Endothelial cell of umbilical vein (primary cell): ENCODE results near the gene MSX2. TPM values are rescaled to one million over a fixed set of nuclear protein-coding genes. Genes with fewer than 3 reads are reported as not detected.

Experiments used
- BruUV-seq: library from RNA; stranded (reverse); fragments of 400-500 nt; replicated peaks from 2 replicates; lab custom pipeline; 2021; lab: Mats Ljungman, UMichigan
- CTCF ChIA-PET: fragments of 300-600, 350-600 bp; sonication (Branson Sonifier 250); formaldehyde crosslinking; loops from one replicate; lab custom pipeline; 2021; ENCODE audit warnings: antibody characterized with exemption, inconsistent platforms; lab: Charles Lee
- POLR2A ChIA-PET: fragments of 300-600, 350-600 bp; sonication (Branson Sonifier 250); formaldehyde crosslinking; loops from one replicate; lab custom pipeline; 2021; ENCODE audit warnings: antibody characterized with exemption, inconsistent platforms; lab: Charles Lee
- DNase-seq: peaks from one replicate; pipeline ENCODE4 v3.0.0-alpha.2; 2011; ENCODE audit warnings: low read depth, low spot score
- FAIRE-seq: peaks from 2 replicates; lab custom pipeline; 2011; peaks lifted over from hg19 to GRCh38; lab: Jason Lieb, UNC
- H2AFZ ChIP-seq: 2 replicates; pipeline ENCODE4 v1.6.0; 2012; ENCODE audit warnings: low read depth, low read length, control low read depth, inconsistent platforms
- H3K27ac ChIP-seq: 2 replicates; pipeline ENCODE4 v1.5.1; 2011; ENCODE audit warnings: low read depth, mild to moderate bottlenecking, control low read depth, low read length, moderate library complexity; ENCODE audit not compliant: insufficient read depth
- H3K27me3 ChIP-seq, 2 experiments: 2 replicates each; pipeline versions ENCODE4 v1.6.0 to v1.6.1; 2011; ENCODE audit warnings: low read length in 2 of 2, mixed read lengths in 1 of 2; ENCODE audit not compliant: control insufficient read depth in 2 of 2, insufficient read depth in 2 of 2
- H3K36me3 ChIP-seq, 2 experiments: 2 replicates in 1 of 2; 3 replicates in 1 of 2; pipeline ENCODE4 v1.5.1; 2011; ENCODE audit warnings: low read length in 2 of 2, mild to moderate bottlenecking in 1 of 2, moderate library complexity in 1 of 2; ENCODE audit not compliant: control insufficient read depth in 2 of 2, insufficient read depth in 2 of 2; ENCODE audit errors: extremely low read depth in 1 of 2
- H3K4me1 ChIP-seq: 3 replicates; pipeline ENCODE4 v1.5.1; 2011; ENCODE audit warnings: mild to moderate bottlenecking, low read length; ENCODE audit not compliant: control insufficient read depth, insufficient read depth; ENCODE audit errors: extremely low read depth
- H3K4me2 ChIP-seq: 2 replicates; pipeline ENCODE4 v1.6.1; 2011; ENCODE audit warnings: low read length, control low read depth, mixed read lengths; ENCODE audit not compliant: insufficient read depth
- H3K4me3 ChIP-seq, 3 experiments: fragments of 200-600 bp in 1 of 3; sonication (generic), shearing (Covaris generic) in 1 of 3; replicated peaks in 1 of 3; 2 replicates each; pipeline ENCODE4 v1.5.1; 2011 to 2016; ENCODE audit warnings: control low read depth in 3 of 3, low read length in 3 of 3, mild to moderate bottlenecking in 2 of 3, inconsistent platforms in 1 of 3, low read depth in 1 of 3, moderate library complexity in 1 of 3; ENCODE audit not compliant: insufficient read depth in 1 of 3
- H3K79me2 ChIP-seq: 2 replicates; pipeline ENCODE4 v1.6.0; 2012; ENCODE audit warnings: low read length, inconsistent platforms; ENCODE audit not compliant: control insufficient read depth, insufficient read depth
- H3K9ac ChIP-seq: replicated peaks from 2 replicates; pipeline ENCODE3; 2011; ENCODE audit warnings: low read length, control low read depth; ENCODE audit not compliant: insufficient read depth; ENCODE audit errors: extremely low read depth
- H3K9me1 ChIP-seq: replicated peaks from 3 replicates; pipeline ENCODE4 v1.6.0; 2011; ENCODE audit warnings: mild to moderate bottlenecking, low read length; ENCODE audit not compliant: control insufficient read depth, insufficient read depth; ENCODE audit errors: extremely low read depth
- H3K9me3 ChIP-seq: replicated peaks from 2 replicates; pipeline ENCODE4 v1.5.1; 2012; ENCODE audit warnings: low read length, inconsistent platforms; ENCODE audit not compliant: control insufficient read depth, insufficient read depth
- H4K20me1 ChIP-seq: replicated peaks from 2 replicates; pipeline ENCODE3; 2011; ENCODE audit warnings: mild to moderate bottlenecking, low read length; ENCODE audit not compliant: control insufficient read depth, insufficient read depth; ENCODE audit errors: extremely low read depth
- EZH2 ChIP-seq: IDR thresholded peaks from 2 replicates; pipeline ENCODE4 v1.6.1; 2012; ENCODE audit warnings: borderline replicate concordance, low read depth, mild to moderate bottlenecking, moderate library complexity, low read length, inconsistent platforms; ENCODE audit not compliant: severe bottlenecking
- FOS ChIP-seq: IDR thresholded peaks from 2 replicates; pipeline ENCODE4 v1.6.1; 2011; ENCODE audit warnings: mild to moderate bottlenecking, low read length, moderate library complexity, borderline replicate concordance; ENCODE audit not compliant: insufficient read depth
- GATA2 ChIP-seq: IDR thresholded peaks from 2 replicates; pipeline ENCODE4 v1.7.0; 2011; ENCODE audit warnings: low read depth, mild to moderate bottlenecking, moderate library complexity, mixed read lengths, low read length; ENCODE audit not compliant: insufficient read length, insufficient read depth
- JUN ChIP-seq: IDR thresholded peaks from 2 replicates; pipeline ENCODE4 v1.6.1; 2011; ENCODE audit warnings: borderline replicate concordance, low read depth; ENCODE audit not compliant: insufficient read length, insufficient read depth
- MAX ChIP-seq: IDR thresholded peaks from 2 replicates; pipeline ENCODE4 v1.6.1; 2011; ENCODE audit not compliant: insufficient read depth, insufficient read length
- MYC ChIP-seq: IDR thresholded peaks from one replicate; pipeline ENCODE4 v1.6.1; 2011; ENCODE audit warnings: mild to moderate bottlenecking, low read depth, low read length
- POLR2A ChIP-seq: IDR thresholded peaks from 2 replicates; pipeline ENCODE4 v1.6.1; 2012; ENCODE audit warnings: low read depth, mild to moderate bottlenecking, control low read depth, low read length
- POLR2AphosphoS5 ChIP-seq: IDR thresholded peaks from 2 replicates; pipeline ENCODE4 v1.6.1; 2012; ENCODE audit warnings: low read depth, mild to moderate bottlenecking, control low read depth, low read length, moderate library complexity; ENCODE audit not compliant: insufficient read depth
- dilution Hi-C: fragments of 300-500 bp; cut with MboI; formaldehyde crosslinking; loops from one replicate; pipeline ENCODE4 v1.15.0; 2019; ENCODE audit warnings: low sequenced_read_pairs; ENCODE audit not compliant: extremely low pct_ligation_motif_present
- intact Hi-C: fragments of 100-400 bp; cut with micrococcal nuclease; formaldehyde crosslinking; loops from one replicate; pipeline ENCODE4 v1.10.0; 2022
- polyA plus RNA-seq, 4 experiments: library from polyadenylated mRNA; depleted of rRNA in 3 of 4; stranded (reverse) in 3 of 4; unstranded in 1 of 4; fragments of >200 nt; gene quantifications; 2 replicates each; pipeline versions ENCODE4 v1.2.1 to v1.2.3, GENCODE V29; 2011 to 2012; ENCODE audit warnings: missing spikeins in 1 of 4
- total RNA-seq: library from RNA; stranded (reverse); gene quantifications from 2 replicates; pipeline ENCODE4 v1.2.3, GENCODE V29; 2021
- TF ChIP-seq, protein P1 (sequence below), 2 donors: IDR thresholded peaks; 1 replicate in 1 of 2; 2 replicates in 1 of 2; pipeline ENCODE4 v1.5.1; 2011; ENCODE audit warnings: low read length in 2 of 2, mild to moderate bottlenecking in 2 of 2, moderate library complexity in 2 of 2, control low read depth in 1 of 2, inconsistent platforms in 1 of 2, low read depth in 1 of 2; ENCODE audit not compliant: insufficient read depth in 1 of 2; ENCODE audit errors: extremely low read depth in 1 of 2

Gene MSX2
- total and polyA plus RNA-seq, 2 donors (not counting 3 experiments of a cell fraction or from before 2014, with no cell fraction given), result not detected

GRCh38 chr5:174769005-174769404 is 44.6 kb downstream of the MSX2 start:
- dilution Hi-C loops (no loop called here), intact Hi-C loops (no loop called here)
- Histone ChIP-seq H3K79me2 (no peaks in the 10 kb centered on the region), H3K9ac (no peak overlapping the region), H3K27ac (no peak overlapping the region), H3K4me1 (no peaks in the 10 kb centered on the region), H3K4me2 (no peak overlapping the region), H3K36me3 (no peaks in the 10 kb centered on the region), H4K20me1 (no peaks in the 10 kb centered on the region), H3K27me3 (no peaks in the 10 kb centered on the region), H3K9me3 (no peaks in the 10 kb centered on the region), H3K4me3 (no peak overlapping the region), H3K9me1 (no peaks in the 10 kb centered on the region), H2AFZ (no peak overlapping the region)
- BruUV-seq, result no TSS peak
- ChIA-PET CTCF (no interaction called here), POLR2A (no interaction called here)
- DNase-seq, result no peak
- TF ChIP-seq, protein P1, sequence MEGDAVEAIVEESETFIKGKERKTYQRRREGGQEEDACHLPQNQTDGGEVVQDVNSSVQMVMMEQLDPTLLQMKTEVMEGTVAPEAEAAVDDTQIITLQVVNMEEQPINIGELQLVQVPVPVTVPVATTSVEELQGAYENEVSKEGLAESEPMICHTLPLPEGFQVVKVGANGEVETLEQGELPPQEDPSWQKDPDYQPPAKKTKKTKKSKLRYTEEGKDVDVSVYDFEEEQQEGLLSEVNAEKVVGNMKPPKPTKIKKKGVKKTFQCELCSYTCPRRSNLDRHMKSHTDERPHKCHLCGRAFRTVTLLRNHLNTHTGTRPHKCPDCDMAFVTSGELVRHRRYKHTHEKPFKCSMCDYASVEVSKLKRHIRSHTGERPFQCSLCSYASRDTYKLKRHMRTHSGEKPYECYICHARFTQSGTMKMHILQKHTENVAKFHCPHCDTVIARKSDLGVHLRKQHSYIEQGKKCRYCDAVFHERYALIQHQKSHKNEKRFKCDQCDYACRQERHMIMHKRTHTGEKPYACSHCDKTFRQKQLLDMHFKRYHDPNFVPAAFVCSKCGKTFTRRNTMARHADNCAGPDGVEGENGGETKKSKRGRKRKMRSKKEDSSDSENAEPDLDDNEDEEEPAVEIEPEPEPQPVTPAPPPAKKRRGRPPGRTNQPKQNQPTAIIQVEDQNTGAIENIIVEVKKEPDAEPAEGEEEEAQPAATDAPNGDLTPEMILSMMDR (IDR thresholded peaks at IDR 0.05; ENCODE audit: extremely low read depth in 1 of 2, insufficient read depth in 1 of 2, low read depth in 1 of 2, low read length in 2 of 2), result no peak
- TF ChIP-seq POLR2AphosphoS5, result no peak
- TF ChIP-seq FOS, result no peak
- TF ChIP-seq GATA2, result no peak
- TF ChIP-seq MAX, result no peak
- TF ChIP-seq POLR2A, result no peak
- no peak for TF ChIP-seq EZH2
- TF ChIP-seq MYC, result no peak
- no peak for TF ChIP-seq JUN
- no peak for FAIRE-seq
